ENCODE measurements around the gene F2RL1. TPM values are rescaled to one million over a fixed set of nuclear protein-coding genes. Genes with fewer than 3 reads are reported as not detected.

The F2RL1 gene
- total and polyA plus RNA-seq, 2 of the 13 experiments (the other 11 are each of a cell fraction or from before 2014, with no cell fraction given), result 9.9 to 23.0 TPM

DNA sequence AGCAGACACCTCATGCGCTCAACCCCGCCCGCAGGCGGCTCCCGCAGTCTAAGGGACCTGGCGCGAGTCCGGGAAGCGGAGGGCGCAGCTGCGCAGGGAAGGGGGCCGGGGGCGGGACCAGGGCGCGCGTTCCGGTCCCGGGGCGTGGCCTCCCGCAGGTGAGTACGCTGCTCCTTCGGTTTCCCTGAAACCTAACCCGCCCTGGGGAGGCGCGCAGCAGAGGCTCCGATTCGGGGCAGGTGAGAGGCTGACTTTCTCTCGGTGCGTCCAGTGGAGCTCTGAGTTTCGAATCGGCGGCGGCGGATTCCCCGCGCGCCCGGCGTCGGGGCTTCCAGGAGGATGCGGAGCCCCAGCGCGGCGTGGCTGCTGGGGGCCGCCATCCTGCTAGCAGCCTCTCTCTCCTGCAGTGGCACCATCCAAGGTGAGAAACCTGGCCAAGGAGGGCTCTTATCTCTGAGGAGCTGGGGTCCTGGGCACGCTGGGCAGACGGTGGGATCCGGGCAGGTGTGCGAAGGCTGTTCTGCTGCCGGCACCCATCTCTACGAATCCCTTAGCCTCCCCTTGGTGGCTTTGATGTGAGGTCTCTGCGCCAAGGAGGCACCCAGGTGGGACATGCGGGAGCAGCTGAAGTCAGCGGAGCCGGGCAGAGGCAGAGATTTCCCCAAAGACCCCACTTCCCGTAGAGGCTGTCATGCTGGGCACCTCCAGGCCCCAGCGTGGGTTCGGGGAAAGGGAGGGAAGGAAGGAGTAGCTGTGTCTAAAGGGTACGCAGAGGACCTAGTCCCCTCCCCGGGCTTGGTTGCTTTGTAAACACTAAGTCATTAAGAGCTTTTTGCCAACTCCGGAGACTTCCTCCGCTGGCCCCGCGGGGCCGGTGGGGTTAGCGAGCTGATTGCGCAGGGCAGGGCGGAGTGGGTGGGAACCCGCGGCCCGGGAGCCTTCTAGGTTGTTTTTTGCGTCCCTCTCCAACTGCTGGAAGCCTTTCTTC, at the start of gene F2RL1 (continued):
- TF ChIP-seq, protein P1, sequence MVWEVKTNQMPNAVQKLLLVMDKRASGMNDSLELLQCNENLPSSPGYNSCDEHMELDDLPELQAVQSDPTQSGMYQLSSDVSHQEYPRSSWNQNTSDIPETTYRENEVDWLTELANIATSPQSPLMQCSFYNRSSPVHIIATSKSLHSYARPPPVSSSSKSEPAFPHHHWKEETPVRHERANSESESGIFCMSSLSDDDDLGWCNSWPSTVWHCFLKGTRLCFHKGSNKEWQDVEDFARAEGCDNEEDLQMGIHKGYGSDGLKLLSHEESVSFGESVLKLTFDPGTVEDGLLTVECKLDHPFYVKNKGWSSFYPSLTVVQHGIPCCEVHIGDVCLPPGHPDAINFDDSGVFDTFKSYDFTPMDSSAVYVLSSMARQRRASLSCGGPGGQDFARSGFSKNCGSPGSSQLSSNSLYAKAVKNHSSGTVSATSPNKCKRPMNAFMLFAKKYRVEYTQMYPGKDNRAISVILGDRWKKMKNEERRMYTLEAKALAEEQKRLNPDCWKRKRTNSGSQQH (CRISPR knock-in tag; IDR thresholded peaks at IDR 0.05; ENCODE audit: low read depth), result no peak; the same call in 1 of the 2 replicates
- no peak for TF ChIP-seq JUNB (CRISPR knock-in tag; IDR thresholded peaks at IDR 0.05; ENCODE audit: borderline replicate concordance)
- no peak for TF ChIP-seq SOX5 (CRISPR knock-in tag; IDR thresholded peaks at IDR 0.05; ENCODE audit: borderline replicate concordance)
- TF ChIP-seq SPEN (CRISPR knock-in tag; IDR thresholded peaks at IDR 0.05; ENCODE audit: low read depth), result no peak
- TF ChIP-seq POLR2AphosphoS2 (IDR thresholded peaks at IDR 0.05; ENCODE audit: low read depth, low read length), result no peak
- TF ChIP-seq ZC3H13 (CRISPR knock-in tag; IDR thresholded peaks at IDR 0.05), result no peak
- TF ChIP-seq, protein P2, sequence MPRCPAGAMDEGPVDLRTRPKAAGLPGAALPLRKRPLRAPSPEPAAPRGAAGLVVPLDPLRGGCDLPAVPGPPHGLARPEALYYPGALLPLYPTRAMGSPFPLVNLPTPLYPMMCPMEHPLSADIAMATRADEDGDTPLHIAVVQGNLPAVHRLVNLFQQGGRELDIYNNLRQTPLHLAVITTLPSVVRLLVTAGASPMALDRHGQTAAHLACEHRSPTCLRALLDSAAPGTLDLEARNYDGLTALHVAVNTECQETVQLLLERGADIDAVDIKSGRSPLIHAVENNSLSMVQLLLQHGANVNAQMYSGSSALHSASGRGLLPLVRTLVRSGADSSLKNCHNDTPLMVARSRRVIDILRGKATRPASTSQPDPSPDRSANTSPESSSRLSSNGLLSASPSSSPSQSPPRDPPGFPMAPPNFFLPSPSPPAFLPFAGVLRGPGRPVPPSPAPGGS (CRISPR knock-in tag; IDR thresholded peaks at IDR 0.05), result peak; percentile 58; the same call in 1 of the 2 replicates
- TF ChIP-seq ZKSCAN8 (CRISPR knock-in tag; IDR thresholded peaks at IDR 0.05; ENCODE audit: borderline replicate concordance), result no peak
- TF ChIP-seq ZSCAN29 (CRISPR knock-in tag; conservative IDR thresholded peaks at IDR 0.05), result no peak
- TF ChIP-seq KDM3A (CRISPR knock-in tag; IDR thresholded peaks at IDR 0.05; ENCODE audit: low read depth), result no peak
- no peak for TF ChIP-seq CHCHD3 (CRISPR knock-in tag; IDR thresholded peaks at IDR 0.05)
- TF ChIP-seq ZNF879 (CRISPR knock-in tag; IDR thresholded peaks at IDR 0.05), result no peak
- TF ChIP-seq, protein P3, sequence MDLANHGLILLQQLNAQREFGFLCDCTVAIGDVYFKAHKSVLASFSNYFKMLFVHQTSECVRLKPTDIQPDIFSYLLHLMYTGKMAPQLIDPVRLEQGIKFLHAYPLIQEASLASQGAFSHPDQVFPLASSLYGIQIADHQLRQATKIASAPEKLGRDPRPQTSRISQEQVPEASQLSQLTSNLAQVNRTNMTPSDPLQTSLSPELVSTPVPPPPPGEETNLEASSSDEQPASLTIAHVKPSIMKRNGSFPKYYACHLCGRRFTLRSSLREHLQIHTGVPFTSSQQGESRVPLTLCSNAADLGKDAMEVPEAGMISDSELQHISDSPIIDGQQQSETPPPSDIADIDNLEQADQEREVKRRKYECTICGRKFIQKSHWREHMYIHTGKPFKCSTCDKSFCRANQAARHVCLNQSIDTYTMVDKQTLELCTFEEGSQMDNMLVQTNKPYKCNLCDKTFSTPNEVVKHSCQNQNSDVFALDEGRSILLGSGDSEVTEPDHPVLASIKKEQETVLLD (CRISPR knock-in tag; IDR thresholded peaks at IDR 0.05; ENCODE audit: low read depth), result no peak
- TF ChIP-seq TBL1XR1 (IDR thresholded peaks at IDR 0.05; ENCODE audit: borderline replicate concordance, low read length, partially characterized antibody), result no peak
- TF ChIP-seq, protein P4, sequence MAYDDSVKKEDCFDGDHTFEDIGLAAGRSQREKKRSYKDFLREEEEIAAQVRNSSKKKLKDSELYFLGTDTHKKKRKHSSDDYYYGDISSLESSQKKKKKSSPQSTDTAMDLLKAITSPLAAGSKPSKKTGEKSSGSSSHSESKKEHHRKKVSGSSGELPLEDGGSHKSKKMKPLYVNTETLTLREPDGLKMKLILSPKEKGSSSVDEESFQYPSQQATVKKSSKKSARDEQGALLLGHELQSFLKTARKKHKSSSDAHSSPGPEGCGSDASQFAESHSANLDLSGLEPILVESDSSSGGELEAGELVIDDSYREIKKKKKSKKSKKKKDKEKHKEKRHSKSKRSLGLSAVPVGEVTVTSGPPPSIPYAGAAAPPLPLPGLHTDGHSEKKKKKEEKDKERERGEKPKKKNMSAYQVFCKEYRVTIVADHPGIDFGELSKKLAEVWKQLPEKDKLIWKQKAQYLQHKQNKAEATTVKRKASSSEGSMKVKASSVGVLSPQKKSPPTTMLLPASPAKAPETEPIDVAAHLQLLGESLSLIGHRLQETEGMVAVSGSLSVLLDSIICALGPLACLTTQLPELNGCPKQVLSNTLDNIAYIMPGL (CRISPR knock-in tag; IDR thresholded peaks at IDR 0.05; ENCODE audit: borderline replicate concordance in 1 of 2, low read depth in 1 of 2), result peak in 1 of 2 experiments; percentile 69; a peak in 2 of 4 replicates
- no peak for TF ChIP-seq MTF2 (CRISPR knock-in tag; IDR thresholded peaks at IDR 0.05; ENCODE audit: borderline replicate concordance)
- TF ChIP-seq SMAD1 (CRISPR knock-in tag; IDR thresholded peaks at IDR 0.05; ENCODE audit: borderline replicate concordance, low read depth), result no peak
- TF ChIP-seq KLF15 (CRISPR knock-in tag; IDR thresholded peaks at IDR 0.05; ENCODE audit: borderline replicate concordance), result no peak
- TF ChIP-seq, protein P5, sequence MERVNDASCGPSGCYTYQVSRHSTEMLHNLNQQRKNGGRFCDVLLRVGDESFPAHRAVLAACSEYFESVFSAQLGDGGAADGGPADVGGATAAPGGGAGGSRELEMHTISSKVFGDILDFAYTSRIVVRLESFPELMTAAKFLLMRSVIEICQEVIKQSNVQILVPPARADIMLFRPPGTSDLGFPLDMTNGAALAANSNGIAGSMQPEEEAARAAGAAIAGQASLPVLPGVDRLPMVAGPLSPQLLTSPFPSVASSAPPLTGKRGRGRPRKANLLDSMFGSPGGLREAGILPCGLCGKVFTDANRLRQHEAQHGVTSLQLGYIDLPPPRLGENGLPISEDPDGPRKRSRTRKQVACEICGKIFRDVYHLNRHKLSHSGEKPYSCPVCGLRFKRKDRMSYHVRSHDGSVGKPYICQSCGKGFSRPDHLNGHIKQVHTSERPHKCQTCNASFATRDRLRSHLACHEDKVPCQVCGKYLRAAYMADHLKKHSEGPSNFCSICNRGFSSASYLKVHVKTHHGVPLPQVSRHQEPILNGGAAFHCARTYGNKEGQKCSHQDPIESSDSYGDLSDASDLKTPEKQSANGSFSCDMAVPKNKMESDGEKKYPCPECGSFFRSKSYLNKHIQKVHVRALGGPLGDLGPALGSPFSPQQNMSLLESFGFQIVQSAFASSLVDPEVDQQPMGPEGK (CRISPR knock-in tag; IDR thresholded peaks at IDR 0.05), result peak; percentile 60
- no peak for TF ChIP-seq ZMYM4 (CRISPR knock-in tag; IDR thresholded peaks at IDR 0.05)

All from HepG2 (cell line).